NB4 (cell line): ENCODE data around the gene NBEA.
"Not testable (repeated sequence)": the region's sequence is repeated elsewhere in the genome, so short reads cannot be mapped to it uniquely, and the experiment has no call there.

Experiments used
- DNase-seq: peaks from one replicate; pipeline ENCODE4 v3.0.0; 2010; ENCODE audit warnings: low read depth
- H3K4me3 ChIP-seq: one replicate; pipeline ENCODE4 v1.5.1; 2011; ENCODE audit warnings: mild to moderate bottlenecking, low read depth, low read length, moderate library complexity
- MYC ChIP-seq: IDR thresholded peaks from 2 replicates; pipeline ENCODE4 v1.6.1; 2011; ENCODE audit warnings: low read depth, low read length
- POLR2A ChIP-seq: IDR thresholded peaks from 2 replicates; pipeline ENCODE4 v1.6.1; 2011; ENCODE audit warnings: mild to moderate bottlenecking; ENCODE audit not compliant: insufficient read length; ENCODE audit errors: extremely low read depth
- TF ChIP-seq, protein P1 (sequence below): IDR thresholded peaks from one replicate; pipeline ENCODE4 v1.5.1; 2012; ENCODE audit warnings: low read depth, low read length
- TF ChIP-seq, protein P2 (sequence below): IDR thresholded peaks from 2 replicates; pipeline ENCODE4 v1.6.1; 2011; ENCODE audit warnings: low read depth, low read length

Gene NBEA

DNA sequence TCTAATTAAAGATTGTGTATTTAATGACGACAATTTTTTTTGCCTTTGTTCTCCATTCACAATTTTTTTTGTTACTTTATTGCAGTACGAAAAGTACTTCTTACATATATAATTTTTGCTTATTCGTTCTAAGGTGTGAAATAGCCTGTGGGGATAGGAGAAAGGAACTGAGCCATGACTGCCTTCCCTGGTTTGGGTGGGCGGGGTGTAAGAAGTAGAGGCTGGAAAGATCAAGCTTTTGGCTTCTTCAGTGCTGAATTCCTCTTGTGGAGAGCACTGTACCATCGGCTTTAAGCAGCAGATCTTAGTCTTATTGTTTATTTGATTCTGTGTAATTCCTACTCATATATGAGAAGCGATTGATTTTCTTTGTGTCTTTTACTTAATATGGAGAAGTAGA, 115.8 kb downstream of the NBEA start:
- no peak for DNase-seq
- TF ChIP-seq, protein P1, sequence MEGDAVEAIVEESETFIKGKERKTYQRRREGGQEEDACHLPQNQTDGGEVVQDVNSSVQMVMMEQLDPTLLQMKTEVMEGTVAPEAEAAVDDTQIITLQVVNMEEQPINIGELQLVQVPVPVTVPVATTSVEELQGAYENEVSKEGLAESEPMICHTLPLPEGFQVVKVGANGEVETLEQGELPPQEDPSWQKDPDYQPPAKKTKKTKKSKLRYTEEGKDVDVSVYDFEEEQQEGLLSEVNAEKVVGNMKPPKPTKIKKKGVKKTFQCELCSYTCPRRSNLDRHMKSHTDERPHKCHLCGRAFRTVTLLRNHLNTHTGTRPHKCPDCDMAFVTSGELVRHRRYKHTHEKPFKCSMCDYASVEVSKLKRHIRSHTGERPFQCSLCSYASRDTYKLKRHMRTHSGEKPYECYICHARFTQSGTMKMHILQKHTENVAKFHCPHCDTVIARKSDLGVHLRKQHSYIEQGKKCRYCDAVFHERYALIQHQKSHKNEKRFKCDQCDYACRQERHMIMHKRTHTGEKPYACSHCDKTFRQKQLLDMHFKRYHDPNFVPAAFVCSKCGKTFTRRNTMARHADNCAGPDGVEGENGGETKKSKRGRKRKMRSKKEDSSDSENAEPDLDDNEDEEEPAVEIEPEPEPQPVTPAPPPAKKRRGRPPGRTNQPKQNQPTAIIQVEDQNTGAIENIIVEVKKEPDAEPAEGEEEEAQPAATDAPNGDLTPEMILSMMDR, result no peak
- TF ChIP-seq, protein P2, sequence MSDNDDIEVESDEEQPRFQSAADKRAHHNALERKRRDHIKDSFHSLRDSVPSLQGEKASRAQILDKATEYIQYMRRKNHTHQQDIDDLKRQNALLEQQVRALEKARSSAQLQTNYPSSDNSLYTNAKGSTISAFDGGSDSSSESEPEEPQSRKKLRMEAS, result no peak
- no peak for TF ChIP-seq POLR2A
- TF ChIP-seq MYC, result no peak
- H3K4me3 ChIP-seq, result no peak overlapping the region

DNA sequence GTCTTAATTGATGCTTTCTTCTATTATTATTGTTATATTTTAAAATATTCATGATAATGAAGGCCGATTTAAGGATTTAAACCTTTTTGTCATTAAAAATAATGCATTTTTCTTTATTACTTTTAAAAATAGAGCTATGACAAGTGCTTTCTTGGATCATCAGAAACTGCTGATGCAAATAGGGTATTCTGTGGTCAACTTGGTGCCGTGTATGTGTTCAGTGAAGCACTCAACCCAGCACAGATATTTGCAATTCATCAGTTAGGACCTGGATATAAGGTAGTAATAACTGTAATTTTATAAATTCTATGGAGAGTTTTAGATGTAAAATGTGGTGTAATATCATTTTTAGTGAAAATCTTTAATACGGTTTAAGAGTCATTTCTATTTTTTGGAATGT, 116.5 kb downstream of the NBEA start:
- H3K4me3 ChIP-seq, DNase-seq: not testable (repeated sequence)

DNA sequence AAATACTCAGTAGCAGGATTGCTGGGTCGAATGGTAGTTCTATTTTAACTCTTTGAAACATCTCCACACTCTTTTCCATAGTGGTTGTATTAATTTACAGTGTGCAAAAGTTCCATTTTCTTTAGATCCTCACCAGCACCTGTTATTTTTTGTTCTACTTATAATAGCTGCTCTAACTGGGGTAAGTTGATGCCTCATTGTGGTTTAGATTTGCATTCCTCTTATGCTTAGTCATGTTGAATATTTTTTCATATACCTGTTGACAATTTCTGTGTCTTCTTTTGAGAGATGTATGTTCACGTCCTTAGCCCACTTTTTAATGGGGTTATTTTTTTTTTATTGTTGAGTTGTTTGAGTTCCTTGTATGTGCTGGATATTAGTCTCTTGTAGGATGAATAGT, 144.6 kb downstream of the NBEA start:
- no peak overlapping the region for H3K4me3 ChIP-seq
- DNase-seq, result no peak
- TF ChIP-seq MYC (no peak), POLR2A (no peak)
- TF ChIP-seq, protein P2, result no peak
- TF ChIP-seq, protein P1, result no peak

DNA sequence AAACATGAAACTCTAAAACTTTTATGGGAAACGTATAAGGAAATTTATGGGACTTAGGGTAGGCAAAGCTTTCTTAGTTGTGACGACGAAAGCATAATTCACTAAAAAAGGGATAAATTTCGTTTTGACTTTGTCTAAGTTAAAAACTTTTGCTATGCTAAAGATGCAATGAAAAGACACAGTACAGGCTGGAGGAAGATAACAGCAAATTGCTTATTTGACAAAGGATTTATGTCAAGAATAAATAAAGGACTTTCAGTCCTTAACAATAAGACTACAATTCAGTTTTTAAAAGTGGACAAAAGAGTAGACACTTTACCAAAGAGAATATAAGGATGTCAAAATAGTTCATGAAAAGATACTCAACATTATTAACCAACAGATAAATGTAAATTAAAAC, 150.2 kb downstream of the NBEA start:
- H3K4me3 ChIP-seq, result no peak overlapping the region
- no peak for TF ChIP-seq MYC
- TF ChIP-seq, protein P1, result no peak
- TF ChIP-seq, protein P2, result no peak
- TF ChIP-seq POLR2A, result no peak
- no peak for DNase-seq

DNA sequence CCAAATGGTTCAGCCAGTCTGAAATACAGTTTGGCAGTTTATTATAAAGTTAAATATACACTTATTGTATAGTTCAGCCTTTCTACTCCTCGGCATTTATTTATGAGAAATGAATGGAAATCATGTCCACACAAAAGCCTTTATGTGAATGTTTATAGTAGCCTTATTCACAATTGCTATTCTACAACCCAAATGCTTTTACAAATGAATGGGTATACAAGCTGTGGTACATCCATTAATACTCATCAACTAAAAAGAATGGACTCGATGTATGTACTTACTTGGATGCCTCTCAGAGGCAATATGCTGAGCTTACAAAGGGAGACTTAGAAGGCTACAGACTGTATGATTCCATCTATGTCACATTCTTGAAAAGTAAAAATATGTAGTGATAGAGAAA, 150.7 kb downstream of the NBEA start:
- no peak for TF ChIP-seq POLR2A
- TF ChIP-seq, protein P1, result no peak
- no peak for TF ChIP-seq MYC
- TF ChIP-seq, protein P2, result no peak
- DNase-seq, result no peak
- H3K4me3 ChIP-seq, result no peak overlapping the region

DNA sequence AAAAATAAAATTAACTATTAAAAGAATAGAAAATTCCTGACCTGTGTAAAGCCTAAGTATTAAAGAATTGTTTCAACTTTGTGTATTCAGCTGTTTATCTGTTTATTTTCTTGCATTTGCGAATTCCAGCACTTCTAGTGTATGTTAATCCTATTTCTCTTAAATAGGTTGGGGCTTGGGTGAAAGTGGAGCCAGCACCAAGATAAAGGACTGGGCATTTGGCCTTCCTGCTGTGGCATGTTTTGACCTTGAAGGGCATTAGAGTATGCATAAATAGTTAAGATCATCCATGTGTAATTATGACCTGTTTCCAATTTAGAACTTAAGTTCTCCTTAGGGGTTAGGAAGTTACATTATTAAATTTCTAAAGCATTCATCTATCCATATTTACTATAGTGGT, 151.3 kb downstream of the NBEA start:
- TF ChIP-seq POLR2A (no peak), MYC (no peak)
- TF ChIP-seq, protein P1, result no peak
- TF ChIP-seq, protein P2, result no peak
- no peak for DNase-seq
- no peak overlapping the region for H3K4me3 ChIP-seq

DNA sequence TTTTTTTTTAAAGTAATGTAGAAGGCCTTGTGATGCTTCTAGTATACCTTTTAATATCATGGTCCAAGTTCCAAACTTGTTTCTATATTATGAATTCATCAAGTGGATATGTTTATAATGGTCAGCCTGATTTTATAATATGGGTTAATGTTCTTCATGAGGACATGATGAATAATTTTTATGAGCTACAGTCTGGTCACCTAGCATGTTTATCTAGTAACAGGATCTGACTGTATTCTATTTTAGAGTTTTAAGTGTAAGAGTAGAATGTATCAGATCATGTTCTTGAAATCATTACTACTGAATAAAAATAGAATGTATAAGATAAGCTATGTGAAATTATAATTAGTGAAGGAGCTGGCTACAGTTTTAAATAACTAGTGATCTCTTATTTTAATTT, 164.7 kb downstream of the NBEA start:
- DNase-seq, H3K4me3 ChIP-seq: not testable (repeated sequence)
